ENCODE data around the gene DIS3L2. TPM values are rescaled to one million over a fixed set of nuclear protein-coding genes. Genes with fewer than 3 reads are reported as not detected.

Gene DIS3L2
- total RNA-seq, 2 donors from 2014 or later: 39.5 to 42.4 TPM

- Mint-ChIP-seq H3K36me3 (ENCODE audit: low read depth) (peaks cover 6% of the 10 kb centered on the region), H3K4me3 (no peak overlapping the region), H3K9me3 (no peaks in the 10 kb centered on the region), H3K27ac (no peak overlapping the region), H3K4me1 (peaks cover 9% of the 10 kb centered on the region), H3K27me3 (ENCODE audit: insufficient read depth) (no peaks in the 10 kb centered on the region)
- H3K27me3 ChIP-seq (ENCODE audit: control insufficient read depth, insufficient read depth, low read length, poor library complexity, severe bottlenecking): no peaks in the 10 kb centered on the region
- H3K36me3 ChIP-seq (ENCODE audit: control insufficient read depth, insufficient read depth, low read length): no peaks in the 10 kb centered on the region
- no peak overlapping the region for H3K27ac ChIP-seq (ENCODE audit: low read depth, low read length)
- H3K9ac ChIP-seq (ENCODE audit: extremely low read depth, low read length, poor library complexity, severe bottlenecking): no peak overlapping the region
- 94 to 95% methylated on average over 6 to 7 of the region's 7 CpGs for WGBS, 2 experiments (ENCODE audit: insufficient coverage in 1 of 2, insufficient read length in 1 of 2)
- TF ChIP-seq, protein P1, sequence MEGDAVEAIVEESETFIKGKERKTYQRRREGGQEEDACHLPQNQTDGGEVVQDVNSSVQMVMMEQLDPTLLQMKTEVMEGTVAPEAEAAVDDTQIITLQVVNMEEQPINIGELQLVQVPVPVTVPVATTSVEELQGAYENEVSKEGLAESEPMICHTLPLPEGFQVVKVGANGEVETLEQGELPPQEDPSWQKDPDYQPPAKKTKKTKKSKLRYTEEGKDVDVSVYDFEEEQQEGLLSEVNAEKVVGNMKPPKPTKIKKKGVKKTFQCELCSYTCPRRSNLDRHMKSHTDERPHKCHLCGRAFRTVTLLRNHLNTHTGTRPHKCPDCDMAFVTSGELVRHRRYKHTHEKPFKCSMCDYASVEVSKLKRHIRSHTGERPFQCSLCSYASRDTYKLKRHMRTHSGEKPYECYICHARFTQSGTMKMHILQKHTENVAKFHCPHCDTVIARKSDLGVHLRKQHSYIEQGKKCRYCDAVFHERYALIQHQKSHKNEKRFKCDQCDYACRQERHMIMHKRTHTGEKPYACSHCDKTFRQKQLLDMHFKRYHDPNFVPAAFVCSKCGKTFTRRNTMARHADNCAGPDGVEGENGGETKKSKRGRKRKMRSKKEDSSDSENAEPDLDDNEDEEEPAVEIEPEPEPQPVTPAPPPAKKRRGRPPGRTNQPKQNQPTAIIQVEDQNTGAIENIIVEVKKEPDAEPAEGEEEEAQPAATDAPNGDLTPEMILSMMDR (conservative IDR thresholded peaks at IDR 0.05): no peak
- no peaks in the 10 kb centered on the region for H3K4me1 ChIP-seq (ENCODE audit: control insufficient read depth, insufficient read depth, low read length)
- no peak overlapping the region for H3K4me3 ChIP-seq (ENCODE audit: low read length)
- no peaks in the 10 kb centered on the region for H3K9me3 ChIP-seq (ENCODE audit: control insufficient read depth, low read length)
- DNase-seq: no peak
Measured at GRCh38 chr2:232306741-232307305, 345.3 kb downstream of the DIS3L2 start.

- TF ChIP-seq, protein P1 (conservative IDR thresholded peaks at IDR 0.05): no peak
- H3K36me3 Mint-ChIP-seq (ENCODE audit: low read depth): peaks cover 6% of the 10 kb centered on the region
- H3K9me3 Mint-ChIP-seq: peaks cover 7% of the 10 kb centered on the region
- no peak for DNase-seq
- H3K4me3 ChIP-seq (ENCODE audit: low read length): no peak overlapping the region
- no peak overlapping the region for H3K9ac ChIP-seq (ENCODE audit: extremely low read depth, low read length, poor library complexity, severe bottlenecking)
- no peak overlapping the region for H3K27ac Mint-ChIP-seq
- 91 to 100% methylated on average over 1 to 3 of the region's 3 CpGs for WGBS, 2 experiments (ENCODE audit: insufficient coverage in 1 of 2, insufficient read length in 1 of 2)
- H3K4me1 ChIP-seq (ENCODE audit: control insufficient read depth, insufficient read depth, low read length): no peaks in the 10 kb centered on the region
- H3K4me3 Mint-ChIP-seq: no peak overlapping the region
- peaks cover 9% of the 10 kb centered on the region for H3K4me1 Mint-ChIP-seq
- H3K27me3 Mint-ChIP-seq (ENCODE audit: insufficient read depth): no peaks in the 10 kb centered on the region
- no peaks in the 10 kb centered on the region for H3K36me3 ChIP-seq (ENCODE audit: control insufficient read depth, insufficient read depth, low read length)
- H3K27me3 ChIP-seq (ENCODE audit: control insufficient read depth, insufficient read depth, low read length, poor library complexity, severe bottlenecking): no peaks in the 10 kb centered on the region
- peaks cover 7% of the 10 kb centered on the region for H3K9me3 ChIP-seq (ENCODE audit: control insufficient read depth, low read length)
- H3K27ac ChIP-seq (ENCODE audit: low read depth, low read length): no peak overlapping the region
Measured at GRCh38 chr2:232307854-232308253, 346.3 kb downstream of the DIS3L2 start.

GRCh38 chr2:232308986-232309385, 347.5 kb downstream of the DIS3L2 start:
- Histone ChIP-seq H3K27me3 (ENCODE audit: control insufficient read depth, insufficient read depth, low read length, poor library complexity, severe bottlenecking) (no peaks in the 10 kb centered on the region), H3K4me3 (ENCODE audit: low read length) (no peak overlapping the region), H3K9me3 (ENCODE audit: control insufficient read depth, low read length) (peaks cover 17% of the 10 kb centered on the region), H3K9ac (ENCODE audit: extremely low read depth, low read length, poor library complexity, severe bottlenecking) (no peak overlapping the region), H3K27ac (ENCODE audit: low read depth, low read length) (no peak overlapping the region), H3K4me1 (ENCODE audit: control insufficient read depth, insufficient read depth, low read length) (no peaks in the 10 kb centered on the region), H3K36me3 (ENCODE audit: control insufficient read depth, insufficient read depth, low read length) (no peaks in the 10 kb centered on the region)
- Mint-ChIP-seq H3K27me3 (ENCODE audit: insufficient read depth) (no peaks in the 10 kb centered on the region), H3K36me3 (ENCODE audit: low read depth) (peaks cover 9% of the 10 kb centered on the region), H3K4me3 (no peak overlapping the region), H3K4me1 (peaks cover 9% of the 10 kb centered on the region), H3K9me3 (peaks cover 18% of the 10 kb centered on the region), H3K27ac (no peak overlapping the region)
- 80 to 85% methylated on average over 1 to 3 of the region's 3 CpGs for WGBS, 2 experiments (ENCODE audit: insufficient coverage in 1 of 2, insufficient read length in 1 of 2)
- DNase-seq: no peak
- TF ChIP-seq, protein P1 (conservative IDR thresholded peaks at IDR 0.05): no peak

All from endodermal cell (in vitro differentiated cells).